KMS-11 (cell line): Measurements from ENCODE around the gene OR10H5.
A peak's percentile ranks its signal among the peaks of the same experiment; 100 is the strongest.
"Not testable (repeated sequence)": the region's sequence is repeated elsewhere in the genome, so short reads cannot be mapped to it uniquely, and the experiment has no call there.

ENCODE experiments used
- H2AFZ ChIP-seq: fragments of 200-600 bp; sonication (generic); 2 replicates; pipeline ENCODE4 v1.6.1; 2016; ENCODE audit warnings: antibody characterized with exemption, mixed run types, low read depth
- H3K27ac ChIP-seq: fragments of 200-600 bp; sonication (generic); 2 replicates; pipeline ENCODE4 v1.6.1; 2016; ENCODE audit warnings: mild to moderate bottlenecking, mixed run types
- H3K27me3 ChIP-seq: fragments of 200-600 bp; sonication (generic); 2 replicates; pipeline ENCODE4 v1.6.1; 2017; ENCODE audit warnings: mild to moderate bottlenecking, low read depth, mixed run types, moderate library complexity; ENCODE audit not compliant: insufficient read depth
- H3K36me3 ChIP-seq: fragments of 200-600 bp; sonication (generic); 2 replicates; pipeline ENCODE4 v1.6.1; 2017; ENCODE audit warnings: mild to moderate bottlenecking, mixed run types; ENCODE audit not compliant: insufficient read depth
- H3K4me1 ChIP-seq: fragments of 200-600 bp; sonication (generic); 2 replicates; pipeline ENCODE4 v1.6.1; 2016; ENCODE audit warnings: mild to moderate bottlenecking, low read depth, mixed run types; ENCODE audit not compliant: poor library complexity, severe bottlenecking
- H3K4me2 ChIP-seq: fragments of 200-600 bp; sonication (generic); 2 replicates; pipeline ENCODE4 v1.7.0; 2016; ENCODE audit warnings: mild to moderate bottlenecking, mixed run types
- H3K4me3 ChIP-seq: fragments of 200-600 bp; sonication (generic); IDR thresholded peaks from 2 replicates; pipeline ENCODE4 v1.6.1; 2017; ENCODE audit warnings: low read depth, low read length, mixed read lengths; ENCODE audit not compliant: insufficient read depth
- H3K79me2 ChIP-seq: fragments of 200-600 bp; sonication (generic); 2 replicates; pipeline ENCODE4 v1.6.1; 2016; ENCODE audit warnings: low read depth, mixed run types; ENCODE audit not compliant: insufficient read depth
- H3K9ac ChIP-seq: fragments of 200-600 bp; sonication (generic); 2 replicates; pipeline ENCODE4 v1.6.1; 2016; ENCODE audit warnings: mild to moderate bottlenecking, mixed run types
- H4K20me1 ChIP-seq: fragments of 200-600 bp; sonication (generic); 2 replicates; pipeline ENCODE4 v1.6.1; 2016; ENCODE audit warnings: mild to moderate bottlenecking, mixed run types; ENCODE audit not compliant: insufficient read depth
- TF ChIP-seq, protein P1 (sequence below): fragments of 200-600 bp; sonication (generic); conservative IDR thresholded peaks from 2 replicates; pipeline ENCODE4 v1.6.1; 2017; ENCODE audit warnings: low read depth, mild to moderate bottlenecking, antibody characterized with exemption, low read length, moderate library complexity, mixed read lengths

Gene OR10H5

DNA sequence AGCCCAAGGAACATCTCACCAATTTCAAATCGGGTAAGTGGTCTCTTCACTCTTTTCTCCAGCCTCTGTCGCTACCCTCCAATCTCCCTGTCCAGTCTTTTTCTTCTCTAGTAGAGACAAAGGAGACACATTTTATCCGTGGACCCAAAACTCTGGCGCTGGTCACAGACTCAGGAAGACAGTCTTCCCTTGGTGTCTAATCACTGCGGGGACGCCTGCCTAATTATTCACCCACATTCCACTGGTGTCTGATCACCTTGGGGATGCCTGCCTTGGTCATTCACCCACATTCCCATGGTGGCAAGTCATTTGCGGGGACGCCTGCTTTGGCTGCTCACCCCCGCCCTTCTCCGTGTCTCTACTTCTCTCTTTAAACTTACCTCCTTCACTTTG lies 41.8 kb downstream of the OR10H5 start:
- Histone ChIP-seq H3K27ac (no peak overlapping the region), H3K4me2 (no peak overlapping the region), H2AFZ (no peak overlapping the region), H3K9ac (no peak overlapping the region), H3K79me2 (no peaks in the 10 kb centered on the region), H3K36me3 (no peaks in the 10 kb centered on the region), H3K4me1 (no peaks in the 10 kb centered on the region), H3K4me3 (no peak overlapping the region), H3K27me3 (peaks cover 40% of the 10 kb centered on the region; the same call in 1 of the 2 replicates), H4K20me1 (no peaks in the 10 kb centered on the region)
- TF ChIP-seq, protein P1, sequence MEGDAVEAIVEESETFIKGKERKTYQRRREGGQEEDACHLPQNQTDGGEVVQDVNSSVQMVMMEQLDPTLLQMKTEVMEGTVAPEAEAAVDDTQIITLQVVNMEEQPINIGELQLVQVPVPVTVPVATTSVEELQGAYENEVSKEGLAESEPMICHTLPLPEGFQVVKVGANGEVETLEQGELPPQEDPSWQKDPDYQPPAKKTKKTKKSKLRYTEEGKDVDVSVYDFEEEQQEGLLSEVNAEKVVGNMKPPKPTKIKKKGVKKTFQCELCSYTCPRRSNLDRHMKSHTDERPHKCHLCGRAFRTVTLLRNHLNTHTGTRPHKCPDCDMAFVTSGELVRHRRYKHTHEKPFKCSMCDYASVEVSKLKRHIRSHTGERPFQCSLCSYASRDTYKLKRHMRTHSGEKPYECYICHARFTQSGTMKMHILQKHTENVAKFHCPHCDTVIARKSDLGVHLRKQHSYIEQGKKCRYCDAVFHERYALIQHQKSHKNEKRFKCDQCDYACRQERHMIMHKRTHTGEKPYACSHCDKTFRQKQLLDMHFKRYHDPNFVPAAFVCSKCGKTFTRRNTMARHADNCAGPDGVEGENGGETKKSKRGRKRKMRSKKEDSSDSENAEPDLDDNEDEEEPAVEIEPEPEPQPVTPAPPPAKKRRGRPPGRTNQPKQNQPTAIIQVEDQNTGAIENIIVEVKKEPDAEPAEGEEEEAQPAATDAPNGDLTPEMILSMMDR = no peak

DNA sequence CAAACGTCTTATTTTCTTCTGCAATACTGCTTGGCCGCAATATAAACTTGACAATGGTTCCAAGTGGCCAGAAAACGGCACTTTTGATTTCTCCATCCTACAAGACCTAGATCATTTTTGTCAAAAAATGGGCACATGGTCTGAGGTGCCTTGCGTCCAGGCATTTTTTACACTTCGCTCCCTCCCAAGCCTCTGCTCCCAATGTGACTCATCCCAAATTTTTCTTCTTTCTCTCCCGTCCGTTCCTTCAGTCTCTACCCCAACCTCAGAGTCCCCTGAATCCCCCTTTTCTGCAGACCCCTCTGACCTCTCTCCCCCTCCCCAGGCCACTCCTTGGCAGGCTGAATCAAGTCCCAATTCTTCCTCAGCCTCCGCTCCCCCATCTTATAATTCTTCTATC lies 42.3 kb downstream of the OR10H5 start:
- Histone ChIP-seq H4K20me1 (no peaks in the 10 kb centered on the region), H3K27ac (no peak overlapping the region), H3K9ac (no peak overlapping the region), H3K4me2 (no peak overlapping the region), H2AFZ (no peak overlapping the region), H3K4me3 (no peak overlapping the region), H3K27me3 (peaks cover 45% of the 10 kb centered on the region; the same call in 1 of the 2 replicates), H3K36me3 (no peaks in the 10 kb centered on the region), H3K4me1 (no peaks in the 10 kb centered on the region), H3K79me2 (no peaks in the 10 kb centered on the region)
- TF ChIP-seq, protein P1 = no peak

- Histone ChIP-seq H3K4me3 (no peak overlapping the region), H3K9ac (no peak overlapping the region), H3K4me2 (no peak overlapping the region), H3K27ac (no peak overlapping the region), H3K36me3 (no peaks in the 10 kb centered on the region), H2AFZ (no peak overlapping the region), H3K27me3 (peaks cover 54% of the 10 kb centered on the region; the same call in 1 of the 2 replicates), H3K79me2 (no peaks in the 10 kb centered on the region), H4K20me1 (no peaks in the 10 kb centered on the region), H3K4me1 (peaks cover 9% of the 10 kb centered on the region)
- TF ChIP-seq, protein P1 = no peak
Measured at GRCh38 chr19:15831626-15832025, 44.2 kb downstream of the OR10H5 start.

DNA sequence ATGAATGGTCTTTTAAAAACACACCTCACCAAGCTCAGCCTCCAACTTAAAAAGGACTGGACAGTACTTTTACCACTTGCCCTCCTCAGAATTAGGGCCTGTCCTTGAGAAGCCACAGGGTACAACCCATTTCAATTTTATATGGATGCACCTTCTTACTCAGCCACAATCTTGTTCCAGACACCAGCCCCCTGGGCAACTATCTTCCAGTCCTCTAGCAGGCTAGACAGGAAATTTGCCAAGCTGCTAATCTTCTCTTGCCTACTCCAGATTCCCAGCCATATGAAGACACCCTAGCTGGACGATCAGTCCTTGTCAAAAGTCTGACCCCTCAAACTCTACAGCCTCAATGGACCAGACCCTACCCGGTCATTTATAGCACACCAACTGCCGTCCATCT lies 46.8 kb downstream of the OR10H5 start:
- not testable (repeated sequence) for H3K27ac ChIP-seq, H4K20me1 ChIP-seq, H3K36me3 ChIP-seq, H3K4me2 ChIP-seq, H3K9ac ChIP-seq, H3K79me2 ChIP-seq, H2AFZ ChIP-seq, H3K4me3 ChIP-seq
- Histone ChIP-seq H3K4me1 (peaks cover 13% of the 10 kb centered on the region), H3K27me3 (peaks cover 49% of the 10 kb centered on the region; the same call in 1 of the 2 replicates)

- Histone ChIP-seq H2AFZ (peak overlapping the region; percentile 99), H3K9ac (peak overlapping the region; percentile 73; the same call in 1 of the 2 replicates), H3K4me1 (peaks cover 13% of the 10 kb centered on the region), H3K4me2 (peak overlapping the region; percentile 92), H3K27me3 (peaks cover 47% of the 10 kb centered on the region; the same call in 1 of the 2 replicates)
- H3K27ac ChIP-seq, H4K20me1 ChIP-seq, H3K36me3 ChIP-seq, H3K4me3 ChIP-seq, H3K79me2 ChIP-seq: not testable (repeated sequence)
Measured at GRCh38 chr19:15835565-15836329, 48.3 kb downstream of the OR10H5 start.
